GM12878 (cell line): ENCODE measurements around the gene BIK. TPM values are rescaled to one million over a fixed set of nuclear protein-coding genes. Genes with fewer than 3 reads are reported as not detected.

Source experiments
- ATAC-seq: fragments of 200-7000 bp; cut with Tn5 transposase; 3 replicates; pipeline ENCODE4 v1.9.1; 2020; ENCODE audit warnings: mild to moderate bottlenecking, moderate library complexity
- BruUV-seq: library from RNA; stranded (reverse); fragments of 400-500 nt; replicated peaks from 2 replicates; lab custom pipeline; 2021; lab: Mats Ljungman, UMichigan
- CTCF ChIA-PET: fragments of 300-600 bp; sonication (Branson Sonifier 250); formaldehyde crosslinking; extraction: SDS; loops from one replicate; lab custom pipeline; 2021; ENCODE audit warnings: inconsistent platforms; lab: Yijun Ruan, JAX
- POLR2A ChIA-PET: fragments of 350-600 bp; formaldehyde crosslinking; extraction: SDS; loops from one replicate; lab custom pipeline; 2021; ENCODE audit warnings: inconsistent platforms; lab: Charles Lee
- RAD21 ChIA-PET: fragments of 300-600 bp; sonication (Branson Sonifier 250); formaldehyde crosslinking; loops from one replicate; lab custom pipeline; 2023; ENCODE audit warnings: antibody characterized with exemption; ENCODE audit not compliant: unreplicated experiment; lab: Charles Lee
- SMC1A ChIA-PET: fragments of 300-600 bp; sonication (Branson Sonifier 250); formaldehyde crosslinking; loops from one replicate; lab custom pipeline; 2023; ENCODE audit not compliant: unreplicated experiment, uncharacterized antibody; lab: Charles Lee
- DNase-seq: peaks from one replicate; pipeline ENCODE4 v3.0.0-alpha.2; 2011; ENCODE audit warnings: low read depth, low spot score
- FAIRE-seq: peaks from 3 replicates; lab custom pipeline; 2011; peaks lifted over from hg19 to GRCh38; lab: Jason Lieb, UNC
- H2AFZ ChIP-seq: 2 replicates; pipeline ENCODE4 v1.6.0; 2011; ENCODE audit warnings: low read depth, low read length, control low read depth; ENCODE audit not compliant: control insufficient read depth
- H3K27ac ChIP-seq: 2 replicates; pipeline ENCODE4 v1.5.1; 2011; ENCODE audit warnings: control low read depth; ENCODE audit not compliant: control insufficient read depth, insufficient read depth
- H3K27me3 ChIP-seq, 2 experiments: replicated peaks in 1 of 2; 2 replicates each; pipeline versions ENCODE4 v1.6.0 to v1.6.1; 2011; ENCODE audit warnings: low read length in 1 of 2; ENCODE audit not compliant: control insufficient read depth in 2 of 2, insufficient read depth in 2 of 2
- H3K36me3 ChIP-seq, 2 experiments: 2 replicates each; pipeline ENCODE4 v1.5.1; 2011; ENCODE audit warnings: low read length in 1 of 2; ENCODE audit not compliant: control insufficient read depth in 2 of 2, insufficient read depth in 2 of 2
- H3K4me1 ChIP-seq: 2 replicates; pipeline ENCODE4 v1.6.1; 2011; ENCODE audit warnings: mild to moderate bottlenecking, low read length, moderate library complexity, mixed read lengths; ENCODE audit not compliant: control insufficient read depth, insufficient read depth
- H3K4me2 ChIP-seq: 2 replicates; pipeline ENCODE4 v1.6.0; 2011; ENCODE audit warnings: control low read depth; ENCODE audit not compliant: control insufficient read depth, insufficient read depth
- H3K4me3 ChIP-seq: fragments of 200-600 bp; sonication (generic); 2 replicates; pipeline ENCODE4 v1.5.1; 2016
- H3K79me2 ChIP-seq: 2 replicates; pipeline ENCODE4 v1.6.0; 2011; ENCODE audit warnings: low read length; ENCODE audit not compliant: control insufficient read depth, insufficient read depth
- H3K9ac ChIP-seq: 2 replicates; pipeline ENCODE4 v1.8.0; 2011; ENCODE audit warnings: low read length, control low read depth, mixed read lengths; ENCODE audit not compliant: control insufficient read depth, insufficient read depth
- H3K9me3 ChIP-seq: replicated peaks from 3 replicates; pipeline ENCODE4 v1.5.1; 2011; ENCODE audit warnings: mild to moderate bottlenecking, low read length; ENCODE audit not compliant: control insufficient read depth, insufficient read depth
- H4K20me1 ChIP-seq: 2 replicates; pipeline ENCODE4 v1.6.0; 2011; ENCODE audit not compliant: control insufficient read depth, insufficient read depth
- ATF7 ChIP-seq: fragments of 450-650 bp; IDR thresholded peaks from 2 replicates; pipeline ENCODE4 v1.6.1; 2016; ENCODE audit warnings: low read depth, mild to moderate bottlenecking
- BCL11A ChIP-seq: IDR thresholded peaks from 2 replicates; pipeline ENCODE4 v1.6.1; 2011; ENCODE audit warnings: low read depth, low read length
- BCL3 ChIP-seq: IDR thresholded peaks from 2 replicates; pipeline ENCODE4 v1.6.1; 2011; ENCODE audit warnings: borderline replicate concordance, low read depth, mild to moderate bottlenecking, moderate library complexity, low read length; ENCODE audit not compliant: insufficient read depth, poor library complexity, severe bottlenecking
- BHLHE40 ChIP-seq, 2 experiments: fragments of 450-650 bp in 1 of 2; IDR thresholded peaks; 2 replicates each; pipeline ENCODE4 v1.6.1; 2011 to 2017; ENCODE audit warnings: low read depth in 2 of 2, borderline replicate concordance in 1 of 2, improper control_type of control experiment in 1 of 2, low read length in 1 of 2, mild to moderate bottlenecking in 1 of 2
- CHD2 ChIP-seq: IDR thresholded peaks from 2 replicates; pipeline ENCODE4 v1.6.1; 2011; ENCODE audit warnings: low read depth, low read length, improper control_type of control experiment, borderline replicate concordance
- GATAD2B ChIP-seq: fragments of 450-650 bp; conservative IDR thresholded peaks from 2 replicates; pipeline ENCODE4 v1.6.1; 2017; ENCODE audit warnings: low read depth, mild to moderate bottlenecking, moderate library complexity
- IRF4 ChIP-seq: IDR thresholded peaks from 2 replicates; pipeline ENCODE4 v1.6.1; 2011; ENCODE audit warnings: low read depth, low read length
- KDM1A ChIP-seq: fragments of 200-600 bp; sonication (generic); IDR thresholded peaks from 2 replicates; pipeline ENCODE4 v1.6.1; 2016; ENCODE audit warnings: borderline replicate concordance
- MAX ChIP-seq: IDR thresholded peaks from 2 replicates; pipeline ENCODE4 v1.6.1; 2012; ENCODE audit warnings: low read depth, low read length, improper control_type of control experiment
- MYC ChIP-seq: IDR thresholded peaks from 2 replicates; pipeline ENCODE4 v1.6.1; 2011; ENCODE audit warnings: mild to moderate bottlenecking, low read length, moderate library complexity, inconsistent platforms; ENCODE audit not compliant: insufficient read depth, insufficient replicate concordance, insufficient read length, severe bottlenecking
- NRF1 ChIP-seq: conservative IDR thresholded peaks from 2 replicates; pipeline ENCODE4 v1.6.1; 2011; ENCODE audit warnings: mild to moderate bottlenecking, low read depth, low read length, improper control_type of control experiment
- POU2F2 ChIP-seq: IDR thresholded peaks from 3 replicates; pipeline ENCODE4 v1.6.1; 2011; ENCODE audit warnings: low read depth, mild to moderate bottlenecking, low read length, borderline replicate concordance
- SREBF2 ChIP-seq: IDR thresholded peaks from 2 replicates; pipeline ENCODE4 v1.6.1; 2012; ENCODE audit warnings: mild to moderate bottlenecking, low read length
- SUPT20H ChIP-seq: IDR thresholded peaks from 2 replicates; pipeline ENCODE4 v1.6.1; 2011; ENCODE audit warnings: low read depth, mild to moderate bottlenecking, low read length, moderate library complexity, borderline replicate concordance; ENCODE audit not compliant: control insufficient read depth
- SUZ12 ChIP-seq: fragments of 200-600 bp; sonication (generic); IDR thresholded peaks from one replicate; pipeline ENCODE4 v1.6.1; 2018; ENCODE audit warnings: antibody characterized with exemption, mild to moderate bottlenecking; ENCODE audit not compliant: unreplicated experiment
- ZNF207 ChIP-seq: fragments of 450-650 bp; IDR thresholded peaks from 2 replicates; pipeline ENCODE4 v1.6.1; 2014; ENCODE audit warnings: antibody characterized with exemption, mild to moderate bottlenecking, borderline replicate concordance
- ZNF24 ChIP-seq: fragments of 450-650 bp; IDR thresholded peaks from 2 replicates; pipeline ENCODE4 v1.6.1; 2017; ENCODE audit warnings: antibody characterized with exemption, mild to moderate bottlenecking
- ZSCAN29 ChIP-seq: fragments of 450-650 bp; IDR thresholded peaks from 2 replicates; pipeline ENCODE4 v1.6.1; 2017; ENCODE audit warnings: mild to moderate bottlenecking, moderate library complexity
- WGBS: methylation state at CpG from one replicate; pipeline ENCODE4 v1.1.6; 2016; ENCODE audit warnings: low lambda C conversion rate; ENCODE audit not compliant: insufficient replicate concordance, insufficient coverage; ENCODE audit errors: missing lambda C conversion rate; 5-methylcytosine and 5-hydroxymethylcytosine counted together
- in situ Hi-C: fragments of 300-500 bp; cut with MboI; formaldehyde crosslinking; loops from 9 replicates; pipeline ENCODE4 v1.14.3; 2018; ENCODE audit warnings: mixed read lengths
- intact Hi-C: fragments of 100-400 bp; cut with micrococcal nuclease; formaldehyde crosslinking; loops from one replicate; pipeline ENCODE4 v1.14.2; 2022; ENCODE audit not compliant: unreplicated experiment
- polyA plus RNA-seq, 11 experiments: library from polyadenylated mRNA; depleted of rRNA in 4 of 11; unstranded in 6 of 11; stranded (reverse) in 5 of 11; fragments of >200 nt; fragmentation: Nextera tagmentation in 4 of 11; fragmentation: Illumina TruSeq in 1 of 11; extraction: Ambion mirVana in 4 of 11; extraction: Trizol in 1 of 11; gene quantifications; 1 replicate in 1 of 11; 2 replicates in 10 of 11; pipeline versions ENCODE4 v1.2.1 to v1.2.3, GENCODE V29; 2011 to 2016; ENCODE audit warnings: inconsistent platforms in 2 of 11, missing spikeins in 2 of 11, low read depth in 1 of 11
- total RNA-seq, 4 experiments: library from RNA; depleted of rRNA in 3 of 4; stranded (reverse); fragments of >200 nt in 3 of 4; fragmentation: Illumina TruSeq in 1 of 4; extraction: Trizol in 1 of 4; gene quantifications; 2 replicates each; pipeline versions ENCODE4 v1.2.1 to v1.2.3, GENCODE V29; 2013 to 2021
- TF ChIP-seq, protein P1 (sequence below): fragments of 450-650 bp; IDR thresholded peaks from 2 replicates; pipeline ENCODE4 v1.6.1; 2018; ENCODE audit warnings: mild to moderate bottlenecking, low read depth, moderate library complexity; ENCODE audit not compliant: partially characterized antibody
- TF ChIP-seq, protein P2 (sequence below): fragments of 450-650 bp; IDR thresholded peaks from 2 replicates; pipeline ENCODE4 v1.6.1; 2016; ENCODE audit warnings: mild to moderate bottlenecking

Gene BIK
- total and polyA plus RNA-seq, 10 of the 15 experiments (the other 5 are each of a cell fraction or from before 2014, with no cell fraction given) = 0.33 to 9.8 (median 3.9) TPM

GRCh38 chr22:43172191-43172590 lies 61.6 kb downstream of the BIK start:
- DNase-seq (no peak), ATAC-seq (no peak)
- H3K27me3 ChIP-seq = no peaks in the 10 kb centered on the region
- H3K79me2 ChIP-seq = no peaks in the 10 kb centered on the region
- RAD21 ChIA-PET = no interaction called here
- in situ Hi-C loops = no loop called here
- H3K36me3 ChIP-seq = peaks cover 2 to 12% of the 10 kb centered on the region in 2 experiments; a peak in 3 of 4 replicates
- SMC1A ChIA-PET = no interaction called here
- H2AFZ ChIP-seq = no peak overlapping the region
- H3K27ac ChIP-seq = no peak overlapping the region
- H4K20me1 ChIP-seq = no peaks in the 10 kb centered on the region
- no peak overlapping the region for H3K4me2 ChIP-seq
- H3K4me3 ChIP-seq = no peak overlapping the region
- no peaks in the 10 kb centered on the region for H3K4me1 ChIP-seq
- TF ChIP-seq BCL11A (no peak), SUZ12 (no peak), GATAD2B (no peak), SUPT20H (no peak), MAX (no peak), ATF7 (no peak), IRF4 (no peak), ZNF207 (no peak), CHD2 (no peak), BCL3 (no peak), KDM1A (no peak), MYC (no peak), ZNF24 (no peak), POU2F2 (no peak), NRF1 (no peak), BHLHE40 (IDR thresholded peaks at IDR 0.05; ENCODE audit: borderline replicate concordance in 1 of 2, low read depth in 2 of 2, low read length in 1 of 2) (no peak), ZSCAN29 (no peak), SREBF2 (no peak)
- TF ChIP-seq, protein P1, sequence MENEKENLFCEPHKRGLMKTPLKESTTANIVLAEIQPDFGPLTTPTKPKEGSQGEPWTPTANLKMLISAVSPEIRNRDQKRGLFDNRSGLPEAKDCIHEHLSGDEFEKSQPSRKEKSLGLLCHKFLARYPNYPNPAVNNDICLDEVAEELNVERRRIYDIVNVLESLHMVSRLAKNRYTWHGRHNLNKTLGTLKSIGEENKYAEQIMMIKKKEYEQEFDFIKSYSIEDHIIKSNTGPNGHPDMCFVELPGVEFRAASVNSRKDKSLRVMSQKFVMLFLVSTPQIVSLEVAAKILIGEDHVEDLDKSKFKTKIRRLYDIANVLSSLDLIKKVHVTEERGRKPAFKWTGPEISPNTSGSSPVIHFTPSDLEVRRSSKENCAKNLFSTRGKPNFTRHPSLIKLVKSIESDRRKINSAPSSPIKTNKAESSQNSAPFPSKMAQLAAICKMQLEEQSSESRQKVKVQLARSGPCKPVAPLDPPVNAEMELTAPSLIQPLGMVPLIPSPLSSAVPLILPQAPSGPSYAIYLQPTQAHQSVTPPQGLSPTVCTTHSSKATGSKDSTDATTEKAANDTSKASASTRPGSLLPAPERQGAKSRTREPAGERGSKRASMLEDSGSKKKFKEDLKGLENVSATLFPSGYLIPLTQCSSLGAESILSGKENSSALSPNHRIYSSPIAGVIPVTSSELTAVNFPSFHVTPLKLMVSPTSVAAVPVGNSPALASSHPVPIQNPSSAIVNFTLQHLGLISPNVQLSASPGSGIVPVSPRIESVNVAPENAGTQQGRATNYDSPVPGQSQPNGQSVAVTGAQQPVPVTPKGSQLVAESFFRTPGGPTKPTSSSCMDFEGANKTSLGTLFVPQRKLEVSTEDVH = no peak
- TF ChIP-seq, protein P2, sequence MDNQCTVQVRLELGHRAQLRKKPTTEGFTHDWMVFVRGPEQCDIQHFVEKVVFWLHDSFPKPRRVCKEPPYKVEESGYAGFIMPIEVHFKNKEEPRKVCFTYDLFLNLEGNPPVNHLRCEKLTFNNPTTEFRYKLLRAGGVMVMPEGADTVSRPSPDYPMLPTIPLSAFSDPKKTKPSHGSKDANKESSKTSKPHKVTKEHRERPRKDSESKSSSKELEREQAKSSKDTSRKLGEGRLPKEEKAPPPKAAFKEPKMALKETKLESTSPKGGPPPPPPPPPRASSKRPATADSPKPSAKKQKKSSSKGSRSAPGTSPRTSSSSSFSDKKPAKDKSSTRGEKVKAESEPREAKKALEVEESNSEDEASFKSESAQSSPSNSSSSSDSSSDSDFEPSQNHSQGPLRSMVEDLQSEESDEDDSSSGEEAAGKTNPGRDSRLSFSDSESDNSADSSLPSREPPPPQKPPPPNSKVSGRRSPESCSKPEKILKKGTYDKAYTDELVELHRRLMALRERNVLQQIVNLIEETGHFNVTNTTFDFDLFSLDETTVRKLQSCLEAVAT = no peak
- TF ChIP-seq, all 136 proteins: peak for 0
- intact Hi-C loops = no loop called here
- WGBS = 97% methylated on average over 19 of the region's 19 CpGs
- CTCF ChIA-PET = no interaction called here
- no TSS peak for BruUV-seq
- H3K9me3 ChIP-seq = no peaks in the 10 kb centered on the region
- H3K9ac ChIP-seq = no peak overlapping the region
- FAIRE-seq = no peak
- POLR2A ChIA-PET = interaction anchor here (0.7 kb wide), 1 partner anchor 377 kb away, joined by 3 read pairs; no protein-coding TSS in a partner anchor
